GM12892 (cell line): ENCODE data around the gene TTC38. TPM values are rescaled to one million over a fixed set of nuclear protein-coding genes. Genes with fewer than 3 reads are reported as not detected.

ENCODE experiments used
- DNase-seq: peaks from one replicate; pipeline ENCODE4 v3.0.0; 2011; ENCODE audit not compliant: insufficient read length
- FAIRE-seq: peaks from 2 replicates; lab custom pipeline; 2011; peaks lifted over from hg19 to GRCh38; lab: Jason Lieb, UNC
- POLR2A ChIP-seq: IDR thresholded peaks from 2 replicates; pipeline ENCODE4 v1.6.1; 2011; ENCODE audit warnings: low read depth, low read length, control low read depth
- POLR2AphosphoS5 ChIP-seq: IDR thresholded peaks from 2 replicates; pipeline ENCODE4 v1.6.1; 2011; ENCODE audit warnings: low read depth, low read length, control low read depth
- TAF1 ChIP-seq: IDR thresholded peaks from 2 replicates; pipeline ENCODE4 v1.6.1; 2011; ENCODE audit warnings: low read depth, mild to moderate bottlenecking, control low read depth, low read length, borderline replicate concordance
- polyA plus RNA-seq: library from polyadenylated mRNA; unstranded; fragments of >200 nt; gene quantifications from one replicate; pipeline ENCODE4 v1.2.1, GENCODE V29; 2012; ENCODE audit warnings: missing spikeins, inconsistent platforms; ENCODE audit not compliant: missing spikeins

The TTC38 gene
- 9.4 TPM for polyA plus RNA-seq

GRCh38 chr22:46267431-46268279 is at the start of gene TTC38:
TTC38 (plus strand) TSS chr22:46268008; CDS start chr22:46268040, 32 bp downstream.
- DNase-seq = peak; percentile 94
- FAIRE-seq = peak; percentile 36
- TF ChIP-seq POLR2A (peak; percentile 35; the same call in 1 of the 2 replicates), TAF1 (no peak)

GRCh38 chr22:46219636-46220035 is 48.2 kb upstream of the TTC38 start:
- no peak for DNase-seq
- no peak for TF ChIP-seq TAF1
- TF ChIP-seq POLR2AphosphoS5 = no peak
- no peak for TF ChIP-seq POLR2A

GRCh38 chr22:46220921-46221320 is 46.9 kb upstream of the TTC38 start:
- DNase-seq (no peak), FAIRE-seq (no peak)
- TF ChIP-seq POLR2A (no peak), POLR2AphosphoS5 (no peak), TAF1 (no peak)

More at GRCh38 chr22:46219636-46220035, 48.2 kb upstream of the TTC38 start:
- FAIRE-seq = peak; percentile 27

GRCh38 chr22:46224044-46224897 is 43.5 kb upstream of the TTC38 start:
- no peak for TF ChIP-seq POLR2A
- no peak for TF ChIP-seq POLR2AphosphoS5
- TF ChIP-seq TAF1 = no peak
- no peak for DNase-seq
- FAIRE-seq = no peak

- no peak for FAIRE-seq
- no peak for TF ChIP-seq TAF1
- no peak for TF ChIP-seq POLR2AphosphoS5
These were observed 42.9 kb upstream of the TTC38 start for GRCh38 chr22:46224898-46225290.

GRCh38 chr22:46225631-46226030 is 42.2 kb upstream of the TTC38 start:
- FAIRE-seq (no peak), DNase-seq (no peak)
- no peak for TF ChIP-seq POLR2A
- no peak for TF ChIP-seq TAF1
- no peak for TF ChIP-seq POLR2AphosphoS5

More at GRCh38 chr22:46224898-46225290, 42.9 kb upstream of the TTC38 start:
- DNase-seq = no peak

- no peak for DNase-seq
- TF ChIP-seq TAF1 (no peak), POLR2A (no peak), POLR2AphosphoS5 (no peak)
- FAIRE-seq = no peak
These were observed 41.2 kb upstream of the TTC38 start for GRCh38 chr22:46226577-46226976.

GRCh38 chr22:46229701-46230100 is 38.1 kb upstream of the TTC38 start:
- FAIRE-seq (no peak), DNase-seq (no peak)
- no peak for TF ChIP-seq POLR2AphosphoS5
- TF ChIP-seq TAF1 = no peak
- no peak for TF ChIP-seq POLR2A

- DNase-seq = no peak
- TF ChIP-seq POLR2AphosphoS5 = no peak
- no peak for TF ChIP-seq POLR2A
- TF ChIP-seq TAF1 = no peak
- FAIRE-seq = no peak
These were observed 37.4 kb upstream of the TTC38 start for GRCh38 chr22:46230262-46230901.

GRCh38 chr22:46233231-46233630 is 34.6 kb upstream of the TTC38 start:
- DNase-seq (no peak), FAIRE-seq (no peak)
- TF ChIP-seq TAF1 = no peak
- TF ChIP-seq POLR2A = no peak
- TF ChIP-seq POLR2AphosphoS5 = no peak

GRCh38 chr22:46234969-46235368 is 32.8 kb upstream of the TTC38 start:
- TF ChIP-seq POLR2A (no peak), POLR2AphosphoS5 (no peak), TAF1 (no peak)
- FAIRE-seq (no peak), DNase-seq (no peak)
